ENCODE data around the gene C4orf50. TPM values are rescaled to one million over a fixed set of nuclear protein-coding genes. Genes with fewer than 3 reads are reported as not detected.
"Not testable (repeated sequence)": the region's sequence is repeated elsewhere in the genome, so short reads cannot be mapped to it uniquely, and the experiment has no call there.

C4orf50 gene
- total RNA-seq, 3 donors from 2014 or later, result 0.07 to 0.73 (median 0.09) TPM

- no peak for TF ChIP-seq CTCF (IDR thresholded peaks at IDR 0.05)
- Histone ChIP-seq H3K9me3 (no peaks in the 10 kb centered on the region), H3K4me1 (ENCODE audit: low read depth) (no peaks in the 10 kb centered on the region), H3K36me3 (ENCODE audit: low read depth) (no peaks in the 10 kb centered on the region), H3K4me3 (no peak overlapping the region)
- intact Hi-C loops (cut with DNase I, micrococcal nuclease), result no loop called here
- DNase-seq (no peak), ATAC-seq (no peak)
Measured at GRCh38 chr4:5996641-5997040, 21.6 kb downstream of the C4orf50 start.

- no peaks in the 10 kb centered on the region for H3K36me3 ChIP-seq (ENCODE audit: low read depth)
Measured at GRCh38 chr4:5995901-5996623, 22.2 kb downstream of the C4orf50 start.

GRCh38 chr4:5993876-5994811 lies 24.1 kb downstream of the C4orf50 start:
- Histone ChIP-seq H3K9me3 (no peaks in the 10 kb centered on the region), H3K36me3 (ENCODE audit: low read depth) (no peaks in the 10 kb centered on the region), H3K4me3 (no peak overlapping the region), H3K4me1 (ENCODE audit: low read depth) (no peaks in the 10 kb centered on the region)
- ATAC-seq (no peak), DNase-seq (no peak)
- intact Hi-C loops (cut with DNase I, micrococcal nuclease), result no loop called here
- no peak for TF ChIP-seq CTCF (IDR thresholded peaks at IDR 0.05)

More at GRCh38 chr4:5995901-5996623, 22.2 kb downstream of the C4orf50 start:
- ATAC-seq (no peak), DNase-seq (no peak)
- Histone ChIP-seq H3K4me3 (no peak overlapping the region), H3K4me1 (ENCODE audit: low read depth) (no peaks in the 10 kb centered on the region), H3K9me3 (no peaks in the 10 kb centered on the region)
- intact Hi-C loops (cut with DNase I, micrococcal nuclease), result no loop called here
- TF ChIP-seq CTCF (IDR thresholded peaks at IDR 0.05), result no peak

GRCh38 chr4:5993346-5993745 lies 24.9 kb downstream of the C4orf50 start:
- H3K4me3 ChIP-seq; ATAC-seq; DNase-seq; intact Hi-C loops (cut with DNase I, micrococcal nuclease); H3K36me3 ChIP-seq (ENCODE audit: low read depth); H3K4me1 ChIP-seq (ENCODE audit: low read depth); H3K9me3 ChIP-seq: not testable (repeated sequence)

- no peak for ATAC-seq
- intact Hi-C loops (cut with DNase I, micrococcal nuclease), result no loop called here
- H3K36me3 ChIP-seq (ENCODE audit: low read depth), result no peaks in the 10 kb centered on the region
- no peak for DNase-seq
- H3K4me3 ChIP-seq, result no peak overlapping the region
- H3K9me3 ChIP-seq, result no peaks in the 10 kb centered on the region
- no peaks in the 10 kb centered on the region for H3K4me1 ChIP-seq (ENCODE audit: low read depth)
- TF ChIP-seq CTCF (IDR thresholded peaks at IDR 0.05), result no peak
Measured at GRCh38 chr4:5992828-5993321, 25.4 kb downstream of the C4orf50 start.
